Umbilical cord (tissue), 2 donors: ENCODE results near the gene CGB8. TPM values are rescaled to one million over a fixed set of nuclear protein-coding genes. Genes with fewer than 3 reads are reported as not detected.
"Not testable (repeated sequence)": the region's sequence is repeated elsewhere in the genome, so short reads cannot be mapped to it uniquely, and the experiment has no call there.

Experiments used
- DNase-seq: peaks from one replicate; pipeline ENCODE4 v3.0.0-alpha.2; 2015; ENCODE audit warnings: low spot score
- total RNA-seq: library from RNA; depleted of rRNA; stranded (reverse); fragments of >200 nt; gene quantifications from one replicate; pipeline ENCODE4 v1.2.3, GENCODE V29; 2014; ENCODE audit warnings: low replicate concordance; ENCODE audit not compliant: insufficient read depth

The CGB8 gene
- total RNA-seq, 1 donor from 2014 or later, result not detected

DNA sequence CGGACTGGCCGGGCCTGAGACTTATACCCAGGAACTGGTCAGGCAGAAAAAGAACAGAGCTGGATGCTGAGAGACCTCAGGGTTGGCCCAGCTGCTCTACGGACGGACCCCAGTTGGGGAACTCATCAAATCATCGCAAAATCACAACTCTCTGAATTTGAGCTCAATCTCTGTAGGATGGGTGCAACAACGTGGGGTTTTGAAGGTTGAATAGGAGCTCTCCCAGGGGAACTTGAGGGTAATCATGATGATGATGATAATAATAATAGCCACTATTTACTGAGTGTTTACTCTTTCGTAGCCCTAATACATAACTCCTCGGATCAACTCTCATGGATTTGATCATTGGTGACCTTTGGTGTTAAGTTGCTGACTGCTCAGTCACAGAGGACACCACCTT, 18.6 kb downstream of the CGB8 start:
- DNase-seq, result not testable (repeated sequence)

DNA sequence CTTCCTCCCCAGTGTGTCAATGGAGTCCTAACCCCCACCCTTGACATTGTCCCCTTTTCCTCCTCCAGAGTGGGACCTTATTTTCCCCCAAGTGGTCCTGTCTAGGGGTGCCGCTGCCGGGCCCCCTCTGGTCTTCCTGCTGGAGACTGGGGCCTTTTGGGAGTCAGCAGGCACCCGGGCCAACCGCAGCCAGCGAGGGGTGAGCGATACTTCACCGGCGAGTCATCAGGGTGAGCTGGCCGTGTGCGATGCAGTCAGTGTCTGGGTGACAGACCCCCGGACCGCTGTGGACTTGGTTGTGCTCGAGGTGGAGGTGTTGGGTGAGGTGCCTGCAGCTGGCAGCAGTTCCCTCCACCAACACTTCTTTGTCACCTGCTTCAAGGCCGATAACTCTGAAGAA, 19.2 kb downstream of the CGB8 start:
- DNase-seq, result not testable (repeated sequence)

DNA sequence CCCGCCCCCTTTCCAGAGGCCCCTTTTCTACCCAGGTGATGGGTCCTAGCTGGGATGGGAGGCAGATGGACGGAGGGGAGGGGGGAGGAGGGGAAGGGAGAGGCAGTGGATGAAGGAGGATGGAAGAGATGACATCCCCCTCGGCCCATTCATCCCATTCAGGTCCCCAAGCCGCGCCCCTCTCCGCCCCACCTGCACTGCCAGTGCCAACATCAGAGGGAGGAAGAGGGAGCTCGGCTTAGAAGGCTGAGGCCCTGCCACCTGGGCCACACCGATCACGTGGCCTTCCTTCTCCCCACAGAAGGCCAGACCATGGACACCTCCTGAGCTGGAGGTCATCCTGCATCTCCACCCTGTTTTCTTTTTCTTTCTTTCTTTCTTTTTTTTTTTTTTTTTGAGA, 20.2 kb downstream of the CGB8 start:
- DNase-seq, result not testable (repeated sequence)

DNA sequence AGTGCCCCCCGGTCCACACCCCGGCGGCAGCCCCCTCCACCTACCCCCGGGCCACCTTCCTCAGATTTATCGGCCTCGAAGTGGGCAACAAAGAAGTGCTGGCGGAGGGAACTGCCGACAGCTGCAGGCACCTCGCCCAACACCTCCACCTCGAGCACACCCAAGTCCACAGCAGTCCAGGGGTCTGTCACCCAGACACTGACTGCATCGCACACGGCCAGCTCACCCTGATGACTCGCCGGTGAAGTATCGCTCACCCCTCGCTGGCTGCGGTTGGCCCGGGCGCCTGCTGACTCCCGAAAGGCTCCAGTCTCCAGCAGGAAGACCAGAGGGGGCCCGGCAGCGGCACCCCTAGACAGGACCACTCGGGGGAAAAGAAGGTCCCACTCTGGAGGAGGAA, 23.3 kb downstream of the CGB8 start:
- not testable (repeated sequence) for DNase-seq

DNA sequence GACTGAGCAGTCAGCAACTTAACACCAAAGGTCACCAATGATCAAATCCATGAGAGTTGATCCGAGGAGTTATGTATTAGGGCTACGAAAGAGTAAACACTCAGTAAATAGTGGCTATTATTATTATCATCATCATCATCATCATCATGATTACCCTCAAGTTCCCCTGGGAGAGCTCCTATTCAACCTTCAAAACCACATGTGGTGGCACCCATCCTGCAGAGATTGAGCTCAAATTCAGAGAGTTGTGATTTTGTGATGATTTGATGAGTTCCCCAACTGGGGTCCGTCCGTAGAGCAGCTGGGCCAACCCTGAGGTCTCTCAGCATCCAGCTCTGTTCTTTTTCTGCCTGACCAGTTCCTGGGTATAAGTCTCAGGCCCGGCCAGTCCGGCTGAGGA, 23.8 kb downstream of the CGB8 start:
- DNase-seq, result not testable (repeated sequence)

DNA sequence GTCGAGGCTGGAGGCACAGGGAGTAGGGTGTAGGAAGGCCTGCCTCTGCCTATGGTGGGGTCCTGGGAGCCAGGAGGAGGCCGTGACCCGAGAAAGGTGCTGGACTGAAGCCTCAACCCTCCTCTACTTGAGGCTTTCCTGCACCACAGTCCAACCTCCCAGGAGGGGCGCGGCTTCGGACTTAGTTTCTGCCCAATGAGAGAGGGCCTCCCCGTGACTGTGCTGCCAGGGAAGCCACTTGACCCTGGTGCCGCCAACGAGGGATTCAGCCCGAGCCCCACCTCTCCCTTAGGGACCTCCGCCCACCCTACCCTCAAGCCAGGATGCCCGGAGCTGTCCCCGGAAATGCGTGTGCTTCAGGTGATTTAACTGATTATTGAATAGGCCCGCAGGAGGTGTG, 24.7 kb downstream of the CGB8 start, which contains the start of gene CGB3:
CGB3 (minus strand) TSS at position 101 of the 400 bp plus-strand sequence. CDS start 362 bp downstream, outside the sequence.
- DNase-seq, result not testable (repeated sequence)

DNA sequence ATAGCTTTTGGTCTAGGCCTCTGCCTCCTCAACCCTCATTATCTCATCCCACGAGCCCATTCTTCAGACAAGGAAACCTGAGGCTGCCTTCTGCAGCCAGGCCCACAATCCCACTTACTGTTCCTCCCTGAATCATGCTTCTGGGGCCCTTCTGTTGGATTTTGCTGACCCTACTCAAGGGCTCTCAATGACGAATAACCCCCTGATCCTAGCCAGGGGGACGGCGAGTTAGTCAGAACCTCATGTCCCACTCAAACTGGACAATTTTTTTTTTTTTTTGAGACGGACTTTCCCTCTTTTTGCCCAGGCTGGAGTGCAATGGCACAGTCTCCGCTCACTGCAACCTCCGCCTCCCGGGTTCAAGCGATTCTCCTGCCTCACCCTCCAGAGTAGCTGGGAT, 26.8 kb downstream of the CGB8 start:
- DNase-seq, result no peak

DNA sequence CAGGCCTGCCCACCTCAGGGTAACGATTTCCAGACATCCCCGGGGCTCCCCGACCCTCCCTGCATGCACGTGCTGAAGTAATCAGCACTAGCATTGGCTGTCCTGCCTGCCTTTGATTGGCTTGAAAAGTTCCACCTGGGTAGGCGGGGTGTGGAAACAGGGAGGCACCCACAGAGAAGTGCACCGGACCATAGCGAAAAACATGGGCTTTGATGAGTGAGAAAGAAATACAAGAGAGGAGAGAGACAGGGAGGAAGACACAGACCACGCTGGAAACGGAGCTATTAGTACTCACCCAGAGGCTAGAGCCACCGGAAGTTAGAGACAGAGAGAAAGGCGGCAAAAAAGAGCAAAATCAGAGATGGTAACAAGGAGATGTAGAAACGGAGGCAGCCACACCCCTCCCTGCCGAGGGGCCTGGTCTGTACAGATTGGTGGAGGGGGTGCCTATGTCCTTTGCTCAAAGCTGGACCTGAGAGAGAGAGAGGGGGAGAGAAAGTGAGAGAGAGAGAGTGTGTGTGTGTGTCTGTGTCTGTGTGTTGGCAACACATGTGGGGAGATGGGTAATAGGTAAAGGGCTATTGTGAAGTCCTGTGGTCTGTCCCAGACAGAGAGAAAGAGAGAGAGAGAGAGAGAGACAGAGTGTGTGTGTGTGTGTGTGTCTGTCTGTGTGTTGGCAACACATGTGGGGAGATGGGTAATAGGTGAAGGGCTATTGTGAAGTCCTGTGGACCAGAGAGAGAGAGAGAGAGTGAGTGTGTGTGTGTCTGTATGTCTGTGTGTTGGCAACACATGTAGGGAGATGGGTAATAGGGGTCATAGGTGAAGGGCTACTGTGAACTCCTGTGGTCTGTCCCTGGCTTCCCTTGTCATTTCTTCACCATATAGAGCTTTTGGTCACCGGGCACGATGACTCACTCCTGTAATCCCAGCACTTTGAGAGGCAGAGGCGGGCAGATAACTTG, 27.7 kb downstream of the CGB8 start:
- no peak for DNase-seq

DNA sequence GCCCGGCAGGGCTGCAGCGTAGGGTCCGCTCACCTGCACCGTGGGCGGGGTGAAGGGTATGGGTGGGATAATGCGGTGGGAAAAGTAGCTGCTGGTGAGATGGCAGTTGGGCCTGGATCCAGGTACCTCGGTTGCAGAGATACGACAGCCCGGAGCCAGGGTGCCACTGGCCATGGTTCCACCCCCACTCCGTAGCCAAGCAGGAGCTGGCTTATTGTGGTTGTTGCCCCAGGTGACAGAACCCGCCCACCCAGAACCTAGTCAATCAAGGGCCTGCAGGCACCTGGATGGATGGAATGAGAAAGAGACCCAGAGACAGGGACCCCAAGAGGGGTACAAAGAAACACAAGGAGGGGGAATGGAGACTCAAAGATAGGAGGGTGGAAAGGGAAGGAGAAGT, 28.6 kb downstream of the CGB8 start:
- no peak for DNase-seq

DNA sequence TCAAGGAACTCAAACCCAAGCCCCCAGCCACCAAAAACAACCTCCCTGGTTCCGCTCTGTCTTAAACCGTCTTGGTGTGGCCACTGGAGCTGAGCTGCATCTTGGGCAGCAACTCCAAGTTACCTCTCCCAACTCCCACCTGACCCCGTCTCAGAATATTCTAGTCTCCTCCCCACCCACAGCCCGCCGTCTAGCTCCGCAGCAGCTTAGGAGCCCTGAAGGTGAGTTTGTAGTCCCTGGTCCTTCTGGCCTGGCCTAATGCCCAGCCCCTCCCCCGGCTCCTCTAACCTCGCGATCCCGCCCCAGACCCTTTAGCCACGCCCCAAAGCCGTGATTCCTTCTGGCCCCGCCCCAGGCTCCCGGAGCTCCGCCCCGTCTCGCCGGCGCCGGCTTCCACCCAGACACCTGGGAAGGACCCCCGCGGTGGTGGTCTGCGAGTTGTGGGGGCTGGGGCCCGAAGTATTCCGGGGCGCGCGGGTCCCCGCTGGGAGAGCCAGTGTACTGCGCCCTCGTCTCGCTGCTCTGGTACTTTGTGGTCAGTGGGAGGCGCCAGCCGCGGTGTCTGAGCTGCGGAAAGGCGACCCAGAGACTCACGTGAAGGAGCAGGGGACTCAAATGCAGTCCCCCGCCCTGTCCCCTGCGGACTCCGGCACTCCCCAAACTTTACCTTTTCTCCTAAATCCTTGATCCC, 29.5 kb downstream of the CGB8 start:
- DNase-seq, result no peak

DNA sequence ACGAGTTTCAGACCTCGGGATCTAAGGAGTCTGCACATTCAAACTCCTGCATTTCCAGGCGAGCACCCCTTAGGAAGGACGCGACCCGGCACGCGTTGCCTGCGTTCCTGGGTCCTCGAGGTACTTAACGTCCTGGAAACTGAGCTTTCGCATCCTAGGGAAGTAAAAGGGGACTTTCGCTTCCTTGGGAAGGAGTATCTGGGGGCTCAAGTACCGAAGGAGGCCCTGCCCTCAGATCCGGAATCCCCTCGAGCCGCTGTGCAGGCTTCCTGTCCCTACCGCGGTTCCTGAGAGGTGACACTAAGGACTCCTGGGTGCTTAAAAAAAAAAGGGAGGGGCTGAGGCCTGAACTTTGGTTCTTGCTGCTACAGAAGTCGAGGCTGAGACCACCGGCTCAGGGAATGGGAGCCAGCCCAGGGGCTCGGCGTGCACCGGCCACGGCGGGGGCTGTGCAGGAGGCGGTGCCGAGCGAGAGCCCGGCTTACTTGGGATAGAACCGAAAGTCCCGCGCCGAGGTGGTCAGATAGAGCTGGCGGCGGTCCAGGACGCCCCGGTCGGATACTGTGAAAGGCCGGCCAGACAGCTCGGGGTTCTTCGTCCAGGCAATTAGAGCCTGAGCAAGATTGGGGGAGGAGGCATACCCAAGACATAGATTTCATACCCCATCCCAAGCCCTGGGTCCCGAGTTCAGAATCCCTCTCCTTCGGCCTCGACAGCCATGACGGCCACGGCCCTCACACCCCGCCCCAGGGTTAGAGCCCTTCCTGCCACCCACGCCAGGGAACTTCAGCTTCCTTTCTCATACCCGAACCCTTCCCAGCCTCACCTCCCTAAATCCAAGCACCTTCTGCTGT, 30.3 kb downstream of the CGB8 start:
- not testable (repeated sequence) for DNase-seq

DNA sequence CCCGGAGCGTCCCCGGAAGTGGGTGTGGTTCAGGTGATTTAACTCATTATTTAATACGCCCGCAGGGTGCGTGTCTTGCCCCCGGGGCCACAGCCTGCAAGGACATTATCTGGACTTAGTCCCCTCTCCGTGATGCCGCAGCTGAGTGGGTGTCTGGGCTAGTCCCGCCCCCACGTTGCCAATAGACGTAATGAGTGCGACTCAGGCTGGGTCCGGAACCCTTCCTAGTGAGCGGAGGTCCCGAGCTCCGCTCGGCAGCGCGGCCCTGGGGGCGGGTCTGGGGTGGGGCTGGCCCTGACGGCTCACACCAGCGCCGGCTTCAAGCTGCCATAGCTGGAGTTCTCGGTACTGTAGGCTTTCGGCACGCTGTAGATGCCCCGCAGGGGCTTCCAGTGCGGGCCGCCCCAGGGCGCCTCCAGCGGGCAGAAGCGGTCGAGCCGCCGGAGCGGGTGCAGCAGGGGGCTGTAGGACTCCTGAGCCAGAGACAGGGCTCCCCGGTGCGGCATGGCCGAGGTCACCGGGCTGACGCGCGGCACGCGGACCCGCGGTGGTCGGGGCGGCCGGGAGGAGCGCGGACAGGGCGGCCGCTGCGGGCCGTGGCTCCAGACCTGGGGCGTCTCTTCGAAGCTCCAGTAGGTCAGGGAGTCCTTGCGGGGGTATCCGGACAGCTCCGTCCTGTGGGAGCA, 31.1 kb downstream of the CGB8 start:
- DNase-seq, result peak; percentile 29

DNA sequence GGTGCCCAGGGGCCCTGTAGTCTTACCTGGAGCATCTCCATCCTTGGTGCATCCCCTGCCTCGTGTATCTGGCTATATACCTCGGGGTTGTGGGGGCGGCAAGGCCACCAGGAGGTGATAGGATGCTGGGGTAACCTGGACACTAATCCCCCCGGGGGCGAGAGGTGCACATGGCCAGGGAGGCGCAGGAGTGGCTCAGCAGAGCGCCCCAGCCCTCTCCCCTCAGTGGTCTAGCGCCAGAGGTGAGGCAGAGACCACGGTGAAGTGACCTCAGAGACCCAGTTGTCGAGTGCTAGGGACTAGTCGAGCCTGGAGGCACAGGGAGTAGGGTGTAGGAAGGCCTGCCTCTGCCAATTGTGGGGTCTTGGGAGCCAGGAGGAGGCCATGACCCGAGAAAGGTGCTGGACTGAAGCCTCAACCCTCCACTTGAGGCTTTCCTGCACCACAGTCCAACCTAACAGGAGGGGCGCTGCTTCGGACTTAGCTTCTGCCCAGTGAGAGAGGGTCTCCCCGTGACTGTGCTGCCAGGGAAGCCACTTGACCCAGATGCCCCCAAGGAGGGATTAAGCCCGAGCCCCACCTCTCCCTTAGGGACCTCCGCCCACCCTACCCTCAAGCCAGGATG, 31.8 kb downstream of the CGB8 start, which contains the start of gene LHB:
LHB (minus strand) TSS at position 51 of the 625 bp plus-strand sequence; CDS start at position 41, 10 bp downstream.
- no peak for DNase-seq

DNA sequence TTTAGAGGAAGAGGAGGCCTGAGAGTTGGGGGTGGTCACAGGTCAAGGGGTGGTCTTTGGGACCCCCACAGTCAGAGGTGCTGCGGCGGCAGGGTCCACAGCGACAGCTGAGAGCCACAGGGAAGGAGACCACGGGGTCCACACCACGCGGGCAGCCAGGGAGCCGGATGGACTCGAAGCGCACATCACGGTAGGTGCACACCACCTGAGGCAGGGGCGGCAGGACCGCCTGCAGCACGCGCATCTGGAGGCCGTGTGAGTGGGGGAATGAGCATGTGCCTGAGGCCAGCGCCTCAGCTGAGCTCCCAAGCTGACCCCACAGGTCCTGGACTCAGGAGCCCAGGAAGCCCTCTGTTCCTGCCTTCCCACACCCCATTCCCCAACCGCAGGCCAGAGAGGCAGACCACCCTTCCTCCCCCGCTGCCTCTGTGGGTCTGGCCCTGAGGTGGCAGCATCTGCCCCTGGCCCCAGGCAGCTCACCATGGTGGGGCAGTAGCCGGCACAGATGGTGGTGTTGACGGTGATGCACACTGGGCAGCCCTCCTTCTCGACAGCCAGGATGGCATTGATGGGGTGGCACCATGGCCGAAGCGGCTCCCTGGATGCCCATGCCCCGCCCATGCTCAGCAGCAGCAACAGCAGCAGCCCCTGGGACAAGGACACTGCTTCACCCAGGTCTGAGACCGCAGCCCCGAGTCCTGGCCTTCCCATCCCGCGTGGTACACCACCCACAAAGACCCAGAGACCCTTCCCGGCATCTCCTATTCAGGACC, 32.7 kb downstream of the CGB8 start:
- no peak for DNase-seq

DNA sequence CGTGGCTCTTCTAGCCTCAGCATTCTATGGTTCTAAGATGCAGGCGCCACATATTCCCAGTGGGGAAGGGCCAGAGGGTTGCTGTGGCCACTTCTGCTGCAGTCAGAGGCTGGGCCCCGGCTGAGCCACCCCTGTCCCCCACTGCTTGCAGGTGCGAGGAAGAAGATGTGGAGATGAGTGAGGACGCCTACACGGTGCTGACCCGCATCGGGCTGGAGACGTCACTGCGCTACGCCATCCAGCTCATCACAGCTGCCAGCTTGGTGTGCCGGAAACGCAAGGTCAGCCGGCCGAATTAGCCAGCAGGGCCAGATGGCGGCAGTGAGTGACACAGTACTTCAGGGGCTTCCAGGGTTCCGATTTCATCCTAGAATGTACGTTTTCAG, 34.0 kb downstream of the CGB8 start:
- DNase-seq, result no peak

DNA sequence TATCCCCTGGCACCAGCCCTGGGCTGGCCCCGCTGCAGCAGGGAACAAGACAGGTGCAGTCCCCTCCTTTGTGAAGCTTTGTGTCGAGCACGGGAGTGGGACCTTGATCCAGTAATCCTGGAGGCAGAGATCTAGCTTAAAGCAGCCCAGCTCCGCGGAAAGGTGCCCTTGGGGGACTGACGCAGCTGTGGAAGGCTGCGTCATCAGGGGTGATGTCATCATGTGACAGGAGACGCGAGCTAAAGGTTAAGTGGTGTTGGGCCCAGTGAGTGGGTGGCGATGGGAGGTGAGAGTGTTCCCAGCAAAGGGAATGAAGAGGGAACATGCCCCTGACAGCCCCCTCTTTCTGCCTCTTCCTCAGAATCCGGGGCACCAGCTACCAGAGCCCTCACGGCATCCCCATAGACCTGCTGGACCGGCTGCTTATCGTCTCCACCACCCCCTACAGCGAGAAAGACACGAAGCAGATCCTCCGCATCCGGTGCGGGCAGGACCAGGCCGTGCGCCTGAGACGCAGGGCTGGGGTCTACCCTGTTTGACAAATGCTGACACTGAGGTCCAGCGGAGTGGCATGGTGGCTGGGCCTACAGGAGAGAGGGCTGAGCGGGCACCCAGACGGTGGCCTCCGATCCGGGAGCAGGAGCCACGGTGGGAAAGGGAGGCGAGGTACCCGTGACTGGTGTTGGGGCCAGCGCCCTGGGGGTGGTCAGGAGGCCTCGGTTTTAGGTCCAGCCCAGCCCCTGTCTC, 34.6 kb downstream of the CGB8 start:
- DNase-seq, result no peak

DNA sequence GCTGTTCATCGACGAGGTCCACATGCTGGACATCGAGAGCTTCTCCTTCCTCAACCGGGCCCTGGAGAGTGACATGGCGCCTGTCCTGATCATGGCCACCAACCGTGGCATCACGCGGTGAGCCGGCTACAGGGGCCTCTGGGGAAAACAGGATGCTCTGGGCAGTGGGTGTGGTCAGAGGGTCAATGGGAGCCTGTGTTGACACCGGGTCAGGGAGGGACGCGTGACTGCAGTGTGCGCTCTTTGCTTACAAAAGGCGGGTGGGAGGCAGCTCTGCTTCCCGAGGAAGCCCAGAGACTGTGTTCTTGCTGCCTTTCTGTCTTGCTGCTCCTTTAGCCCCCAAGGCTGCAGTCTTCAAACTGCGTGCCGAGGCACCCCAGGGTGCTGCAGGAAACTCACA, 37.7 kb downstream of the CGB8 start:
- no peak for DNase-seq

DNA sequence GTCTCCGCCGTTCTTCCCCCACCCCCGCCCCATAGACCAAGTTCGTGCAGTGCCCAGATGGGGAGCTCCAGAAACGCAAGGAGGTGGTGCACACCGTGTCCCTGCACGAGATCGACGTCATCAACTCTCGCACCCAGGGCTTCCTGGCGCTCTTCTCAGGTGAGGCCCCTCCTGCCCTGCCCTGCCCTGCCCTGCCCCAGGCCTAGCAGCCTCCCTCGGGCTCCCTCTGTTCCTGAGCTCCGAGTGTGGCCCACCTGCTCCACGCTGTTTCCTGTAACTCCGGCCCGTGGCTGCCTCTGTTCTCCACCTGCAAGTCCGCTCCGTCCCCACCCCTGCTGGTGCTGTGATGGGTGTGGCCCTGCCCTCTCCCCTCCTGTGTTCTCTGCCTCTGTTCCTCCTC, 38.5 kb downstream of the CGB8 start:
- DNase-seq, result no peak

DNA sequence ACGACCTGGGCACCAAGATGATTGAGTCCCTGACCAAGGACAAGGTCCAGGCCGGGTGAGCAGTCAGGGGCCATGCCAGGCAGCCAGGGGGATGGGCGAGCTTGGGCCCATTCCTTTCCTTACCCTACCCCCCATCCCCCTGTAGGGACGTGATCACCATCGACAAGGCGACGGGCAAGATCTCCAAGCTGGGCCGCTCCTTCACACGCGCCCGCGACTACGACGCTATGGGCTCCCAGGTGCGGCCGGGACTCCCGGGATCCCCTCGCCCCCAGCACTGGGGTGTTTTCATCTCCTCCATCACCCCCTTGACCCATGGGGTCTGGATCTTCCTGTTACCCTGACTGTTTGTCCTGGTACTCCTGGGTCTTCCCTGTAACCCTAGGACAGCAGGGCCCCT, 39.1 kb downstream of the CGB8 start:
- DNase-seq, result no peak
